ENCODE results near the gene KRTAP4-16.
"Not testable (repeated sequence)": the region's sequence is repeated elsewhere in the genome, so short reads cannot be mapped to it uniquely, and the experiment has no call there.

KRTAP4-16 gene

DNA sequence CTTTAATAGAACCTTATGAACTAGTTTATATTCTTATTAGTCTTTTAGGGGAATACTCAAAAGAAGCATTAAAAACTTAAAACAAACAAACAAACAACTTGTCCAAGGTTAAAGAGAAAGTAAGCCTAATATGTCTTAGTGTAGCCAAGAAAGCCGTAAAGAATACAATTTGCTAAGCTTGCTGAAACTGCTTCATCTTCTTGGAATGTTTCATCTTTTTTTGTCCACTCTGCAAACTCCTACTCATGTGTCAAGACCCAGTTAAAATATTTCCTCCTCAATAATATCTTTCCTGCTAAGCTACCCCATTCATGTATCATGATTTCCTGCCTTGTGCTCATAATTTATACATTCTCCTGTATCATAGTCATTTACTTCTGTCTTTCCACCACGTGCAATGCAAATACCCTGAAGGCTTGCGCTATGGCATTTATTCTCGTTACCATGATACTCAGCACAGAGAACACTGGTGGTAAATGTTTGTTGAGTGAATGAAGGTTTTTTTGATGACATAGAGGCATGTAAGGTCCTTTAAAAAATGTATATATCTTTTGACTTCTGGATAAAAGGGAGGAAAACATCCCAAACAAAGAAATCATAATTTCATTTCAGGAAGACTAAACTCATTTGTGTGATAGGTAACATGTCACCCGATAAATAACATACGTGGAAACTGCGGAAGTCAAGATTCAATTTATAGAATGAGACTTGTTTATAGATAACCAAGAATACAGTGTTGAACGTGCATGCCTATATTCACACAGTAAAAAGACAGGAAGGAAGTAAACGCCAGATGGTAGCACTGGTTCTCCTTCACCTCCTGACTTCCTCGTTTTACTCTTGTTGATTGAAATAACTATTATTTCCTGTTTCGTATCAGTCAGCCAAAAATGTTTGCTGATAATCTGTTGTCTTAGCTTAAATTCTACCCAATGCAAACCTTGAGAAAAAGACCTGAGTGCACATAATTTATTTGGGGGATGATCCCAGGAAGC lies 18.0 kb upstream of the KRTAP4-16 start:
- DNase-seq (ENCODE audit: low read depth): not testable (repeated sequence)

GRCh38 chr17:41118721-41119120 lies 16.7 kb upstream of the KRTAP4-16 start:
- no peak for DNase-seq (ENCODE audit: low read depth)

DNA sequence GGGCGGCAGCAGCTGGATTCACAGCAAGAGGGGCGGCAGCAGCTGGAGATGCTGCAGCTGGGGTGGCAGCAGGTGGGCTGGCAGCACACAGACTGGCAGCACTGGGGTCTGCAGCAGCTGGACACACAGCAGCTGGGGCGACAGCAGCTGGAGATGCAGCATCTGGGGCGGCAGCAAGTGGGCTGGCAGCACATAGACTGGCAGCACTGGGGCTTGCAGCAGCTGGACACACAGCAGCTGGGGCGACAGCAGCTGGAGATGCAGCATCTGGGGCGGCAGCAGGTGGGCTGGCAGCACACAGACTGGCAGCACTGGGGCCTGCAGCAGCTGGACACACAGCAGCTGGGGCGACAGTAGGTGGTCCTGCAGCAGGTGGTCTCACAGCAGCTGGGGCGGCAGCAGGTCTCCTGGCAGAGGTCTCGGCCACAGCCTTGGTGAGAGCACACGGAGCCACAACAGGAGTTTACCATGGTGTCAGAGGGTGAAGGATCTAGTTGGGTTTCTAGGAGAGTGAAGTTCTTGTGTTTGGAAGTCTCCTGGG lies 15.9 kb upstream of the KRTAP4-16 start, which contains the start of gene KRTAP4-11:
Gene KRTAP4-11 (minus strand): TSS at position 528 of the 541 bp plus-strand sequence. CDS start 58 bp downstream, at position 470.
- not testable (repeated sequence) for DNase-seq (ENCODE audit: low read depth)

GRCh38 chr17:41116297-41116696 lies 14.3 kb upstream of the KRTAP4-16 start:
- DNase-seq (ENCODE audit: low read depth): no peak

GRCh38 chr17:41111151-41111885 lies 9.3 kb upstream of the KRTAP4-16 start:
- no peak for DNase-seq (ENCODE audit: low read depth)

DNA sequence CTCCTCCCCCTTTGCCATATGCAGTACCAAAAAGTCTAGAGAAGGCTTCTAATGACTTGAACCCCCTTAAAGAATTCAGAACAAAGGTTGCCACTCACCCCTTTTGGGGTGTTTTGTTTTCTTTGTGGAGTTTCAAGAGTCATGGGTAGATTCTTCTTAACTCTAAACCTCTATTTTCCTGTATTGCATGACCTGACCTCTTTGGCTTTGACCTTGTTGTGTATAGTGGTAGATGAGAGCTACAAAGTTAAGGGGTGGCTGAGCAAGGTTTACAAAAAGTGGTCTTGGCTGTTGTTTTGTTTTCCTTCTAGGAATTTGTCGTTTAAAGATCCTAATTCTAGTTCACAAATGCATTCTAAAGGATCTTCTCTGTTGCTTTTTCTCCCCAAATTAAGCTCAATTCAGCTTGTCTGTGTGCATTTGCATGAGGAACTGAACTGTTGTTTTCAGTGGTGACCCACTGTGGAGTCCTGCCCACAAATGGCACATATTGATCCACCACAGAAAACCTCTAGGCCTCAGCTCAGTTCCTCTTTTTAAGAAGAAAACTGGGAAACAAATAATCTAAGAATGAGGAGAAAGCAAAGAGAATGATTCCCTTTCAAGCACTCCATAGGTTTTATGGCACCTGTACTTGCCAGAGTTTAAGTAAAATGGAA lies 6.8 kb upstream of the KRTAP4-16 start:
- not testable (repeated sequence) for DNase-seq (ENCODE audit: low read depth)

- no peak for DNase-seq (ENCODE audit: low read depth)
Observed at GRCh38 chr17:41107941-41108450, 6.0 kb upstream of the KRTAP4-16 start.

GRCh38 chr17:41105347-41105746 lies 3.3 kb upstream of the KRTAP4-16 start, which contains the start of gene KRTAP4-9:
Gene KRTAP4-9 (plus strand): TSS chr17:41105389. CDS start chr17:41105389, 0 bp downstream.
- not testable (repeated sequence) for DNase-seq (ENCODE audit: low read depth)

DNA sequence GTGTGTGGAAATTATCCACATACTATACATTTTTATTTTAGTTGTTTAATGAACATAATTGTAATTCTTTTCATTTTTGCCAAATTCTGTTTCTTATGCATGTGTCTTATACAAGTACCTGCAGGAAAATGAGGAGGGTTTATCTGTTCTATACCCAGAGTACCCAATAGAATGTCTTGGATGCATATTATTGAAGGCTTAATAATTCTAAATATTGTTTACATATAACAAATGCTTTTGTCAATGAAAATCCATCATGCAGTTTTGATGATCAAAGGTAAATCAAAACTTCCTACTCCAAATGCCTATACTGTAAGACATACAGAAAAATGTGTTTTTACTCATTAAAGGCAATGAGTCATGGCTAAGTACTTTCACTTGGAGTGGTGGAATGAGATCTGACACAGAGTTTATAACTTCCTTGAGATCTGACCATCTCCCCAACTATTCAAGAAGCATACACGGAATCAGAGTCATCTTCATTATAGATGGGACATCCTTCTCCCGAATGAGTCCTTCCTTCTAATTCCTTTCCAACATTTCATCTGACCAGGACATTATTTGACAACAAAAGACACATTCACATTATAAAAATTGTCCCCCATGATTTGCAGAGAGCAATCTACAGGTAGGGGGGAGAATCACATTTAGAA lies 2.5 kb upstream of the KRTAP4-16 start:
- DNase-seq (ENCODE audit: low read depth): not testable (repeated sequence)

- DNase-seq (ENCODE audit: low read depth): no peak
Observed at GRCh38 chr17:41103896-41104295, 1.9 kb upstream of the KRTAP4-16 start.

DNA sequence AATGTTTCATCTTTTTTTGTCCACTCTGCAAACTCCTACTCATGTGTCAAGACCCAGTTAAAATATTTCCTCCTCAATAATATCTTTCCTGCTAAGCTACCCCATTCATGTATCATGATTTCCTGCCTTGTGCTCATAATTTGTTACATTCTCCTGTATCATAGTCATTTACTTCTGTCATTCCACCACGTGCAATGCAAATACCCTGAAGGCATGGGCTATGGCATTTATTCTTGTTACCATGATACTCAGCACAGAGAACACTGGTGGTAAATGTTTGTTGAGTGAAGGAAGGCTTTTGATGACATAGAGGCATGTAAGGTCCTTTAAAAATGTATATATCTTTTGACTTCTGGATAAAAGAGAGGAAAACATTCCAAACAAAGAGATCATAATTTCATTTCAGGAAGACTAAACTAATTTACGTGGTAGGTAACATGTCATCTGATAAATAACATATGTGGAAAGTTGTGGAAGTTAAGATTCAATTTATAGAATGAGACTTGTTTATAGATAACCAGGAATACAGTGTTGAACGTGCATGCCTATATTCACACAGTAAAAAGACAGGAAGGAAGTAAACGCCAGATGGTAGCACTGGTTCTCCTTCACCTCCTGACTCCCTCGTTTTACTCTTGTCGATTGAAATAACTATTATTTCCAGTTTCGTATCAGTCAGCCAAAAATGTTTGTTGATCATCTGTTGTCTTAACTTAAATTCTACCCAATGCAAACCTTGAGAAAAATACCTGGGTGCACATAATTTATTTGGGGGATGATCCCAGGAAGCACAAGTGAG lies 2.1 kb downstream of the KRTAP4-16 start:
- DNase-seq (ENCODE audit: low read depth): not testable (repeated sequence)

GRCh38 chr17:41098481-41098880 lies 3.5 kb downstream of the KRTAP4-16 start:
- DNase-seq (ENCODE audit: low read depth): no peak

- no peak for DNase-seq (ENCODE audit: low read depth)
Observed at GRCh38 chr17:41098042-41098441, 4.0 kb downstream of the KRTAP4-16 start, which contains the start of gene KRTAP4-8. Gene KRTAP4-8 (minus strand): TSS chr17:41098142. CDS start chr17:41098084, 58 bp downstream.

GRCh38 chr17:41096055-41096454 lies 6.0 kb downstream of the KRTAP4-16 start:
- no peak for DNase-seq (ENCODE audit: low read depth)

- not testable (repeated sequence) for DNase-seq (ENCODE audit: low read depth)
Observed at GRCh38 chr17:41088760-41089352, 13.2 kb downstream of the KRTAP4-16 start.

DNA sequence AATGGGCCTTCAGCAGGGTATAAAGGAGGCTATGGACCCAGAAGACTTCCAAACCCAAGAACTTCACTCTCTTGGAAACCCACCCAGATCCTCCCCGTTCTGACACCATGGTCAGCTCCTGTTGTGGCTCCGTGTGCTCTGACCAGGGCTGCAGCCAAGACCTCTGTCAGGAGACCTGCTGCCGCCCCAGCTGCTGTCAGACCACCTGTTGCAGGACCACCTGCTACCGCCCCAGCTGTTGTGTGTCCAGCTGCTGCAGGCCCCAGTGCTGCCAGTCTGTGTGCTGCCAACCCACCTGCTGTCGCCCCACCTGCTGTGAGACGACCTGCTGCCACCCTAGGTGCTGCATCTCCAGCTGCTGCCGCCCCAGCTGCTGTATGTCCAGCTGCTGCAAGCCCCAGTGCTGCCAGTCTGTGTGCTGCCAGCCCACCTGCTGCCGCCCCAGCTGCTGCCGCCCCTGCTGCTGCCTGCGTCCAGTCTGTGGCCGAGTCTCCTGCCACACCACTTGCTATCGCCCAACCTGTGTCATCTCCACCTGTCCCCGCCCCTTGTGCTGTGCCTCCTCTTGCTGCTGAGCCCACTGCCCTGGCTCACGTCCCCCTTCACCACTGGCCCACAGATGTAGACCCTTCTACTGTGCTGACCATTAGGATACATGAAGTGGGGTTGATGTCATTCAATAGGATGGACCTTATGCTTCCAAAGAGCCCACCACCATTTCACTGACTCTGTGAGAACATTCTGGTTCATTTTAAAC lies 17.7 kb downstream of the KRTAP4-16 start, which contains the start of gene KRTAP4-7:
Gene KRTAP4-7 (plus strand): TSS at position 51 of the 757 bp plus-strand sequence. CDS start 57 bp downstream, at position 108.
- DNase-seq (ENCODE audit: low read depth): not testable (repeated sequence)

DNA sequence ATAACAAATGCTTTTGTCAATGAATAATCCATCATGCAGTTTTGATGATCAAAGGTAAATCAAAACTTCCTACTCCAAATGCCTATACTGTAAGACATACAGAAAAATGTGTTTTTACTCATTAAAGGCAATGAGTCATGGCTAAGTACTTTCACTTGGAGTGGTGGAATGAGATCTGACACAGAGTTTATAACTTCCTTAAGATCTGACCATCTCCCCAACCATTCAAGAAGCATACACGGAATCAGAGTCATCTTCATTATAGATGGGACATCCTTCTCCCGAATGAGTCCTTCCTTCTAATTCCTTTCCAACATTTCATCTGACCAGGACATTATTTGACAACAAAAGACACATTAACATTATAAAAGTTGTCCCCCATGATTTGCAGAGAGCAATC lies 18.6 kb downstream of the KRTAP4-16 start:
- DNase-seq (ENCODE audit: low read depth): not testable (repeated sequence)

- no peak for DNase-seq (ENCODE audit: low read depth)
Observed at GRCh38 chr17:41082626-41083025, 19.4 kb downstream of the KRTAP4-16 start.

DNA sequence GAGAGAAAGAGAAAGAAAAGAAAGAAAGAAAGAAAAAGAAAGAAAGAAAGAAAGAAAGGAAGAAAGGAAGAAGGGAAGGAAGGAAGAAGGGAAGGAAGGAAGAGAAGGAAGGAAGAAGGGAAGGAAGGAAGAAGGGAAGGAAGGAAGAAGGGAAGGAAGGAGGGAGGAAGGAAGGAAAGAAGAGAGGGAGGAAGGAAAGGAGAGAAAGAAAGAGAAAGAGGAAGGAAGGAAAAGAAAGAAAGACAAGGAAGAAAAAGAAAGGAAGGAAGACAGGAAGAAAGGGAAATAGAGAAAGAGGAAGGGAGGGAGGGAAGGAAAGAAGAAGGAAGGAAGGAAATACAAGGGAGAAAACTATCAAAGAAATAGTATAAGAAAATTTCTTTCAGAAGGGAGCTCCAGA lies 25.2 kb downstream of the KRTAP4-16 start:
- DNase-seq (ENCODE audit: low read depth): no peak
